Measurements from ENCODE around the gene LTBP1. TPM values are rescaled to one million over a fixed set of nuclear protein-coding genes. Genes with fewer than 3 reads are reported as not detected.

The LTBP1 gene
- total RNA-seq, 4 donors from 2014 or later: 5.1 to 12.9 (median 10.7) TPM

- H3K27ac ChIP-seq: no peak overlapping the region
- intact Hi-C loops (cut with DNase I): no loop called here
- no peak for TF ChIP-seq CTCF (IDR thresholded peaks at IDR 0.05)
- TF ChIP-seq POLR2A (IDR thresholded peaks at IDR 0.05): no peak
- WGBS, 2 donors: 92 to 94% methylated on average over 5 of the region's 5 CpGs
- H3K36me3 ChIP-seq: no peaks in the 10 kb centered on the region
- H3K27me3 ChIP-seq: no peaks in the 10 kb centered on the region
- H3K4me1 ChIP-seq: no peaks in the 10 kb centered on the region
- no peak for DNase-seq
- no peaks in the 10 kb centered on the region for H3K9me3 ChIP-seq
- no peak overlapping the region for H3K4me3 ChIP-seq (replicated peaks in 1 of 3)
Observed at GRCh38 chr2:32954206-32954605, 7.5 kb downstream of the LTBP1 start.

DNA sequence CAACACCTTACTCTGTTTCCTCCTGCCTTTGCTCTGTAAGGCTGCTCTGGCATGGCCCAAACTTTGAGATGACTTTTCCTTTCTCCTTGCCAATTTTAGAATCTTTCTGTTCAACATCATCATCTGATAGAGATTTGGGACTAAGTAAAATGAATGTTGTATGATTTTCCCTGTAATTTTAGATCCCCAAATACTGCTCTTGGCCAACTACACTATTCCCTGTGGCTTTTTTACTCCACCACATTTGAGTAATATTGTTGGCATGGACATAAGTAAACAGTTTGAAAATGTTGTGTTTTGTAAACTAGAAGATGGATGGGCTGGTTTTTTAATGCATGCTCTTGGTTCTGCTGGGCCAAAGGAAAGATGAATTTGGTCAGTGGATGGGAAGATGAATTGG lies 12.1 kb downstream of the LTBP1 start:
- TF ChIP-seq POLR2A (IDR thresholded peaks at IDR 0.05) (no peak), CTCF (IDR thresholded peaks at IDR 0.05) (no peak)
- intact Hi-C loops (cut with DNase I): no loop called here
- no peaks in the 10 kb centered on the region for H3K9me3 ChIP-seq
- H3K27ac ChIP-seq: no peak overlapping the region
- no peaks in the 10 kb centered on the region for H3K4me1 ChIP-seq
- H3K36me3 ChIP-seq: no peaks in the 10 kb centered on the region
- H3K4me3 ChIP-seq (replicated peaks in 1 of 3): no peak overlapping the region
- no peaks in the 10 kb centered on the region for H3K27me3 ChIP-seq
- no peak for DNase-seq

DNA sequence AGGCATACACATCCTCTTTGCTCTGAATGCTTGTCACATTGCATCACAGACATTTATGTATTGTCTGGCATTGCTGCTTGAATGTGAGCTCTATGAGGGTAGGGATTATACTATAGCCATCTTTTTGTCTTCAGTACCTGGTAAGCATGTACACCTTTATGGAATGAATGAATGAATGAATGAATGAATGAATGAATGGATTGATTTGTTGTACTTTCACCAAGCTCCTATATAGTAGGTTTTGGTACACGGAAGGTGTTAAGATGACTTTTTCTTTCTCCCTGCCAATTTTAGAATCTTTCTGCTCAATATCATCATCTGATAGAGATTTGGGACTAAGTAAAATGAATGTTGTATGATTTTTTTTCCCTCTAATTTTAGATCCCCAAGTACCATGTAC lies 13.5 kb downstream of the LTBP1 start:
- Histone ChIP-seq H3K9me3 (no peaks in the 10 kb centered on the region), H3K36me3 (no peaks in the 10 kb centered on the region), H3K27me3 (no peaks in the 10 kb centered on the region), H3K4me3 (replicated peaks in 1 of 3) (no peak overlapping the region), H3K4me1 (no peaks in the 10 kb centered on the region), H3K27ac (no peak overlapping the region)
- TF ChIP-seq POLR2A (IDR thresholded peaks at IDR 0.05) (no peak), CTCF (IDR thresholded peaks at IDR 0.05) (no peak)
- intact Hi-C loops (cut with DNase I): no loop called here
- WGBS, 2 donors: 95 to 96% methylated on average over 1 of the region's 1 CpG
- no peak for DNase-seq

- H3K36me3 ChIP-seq: no peaks in the 10 kb centered on the region
- H3K9me3 ChIP-seq: no peaks in the 10 kb centered on the region
- H3K27me3 ChIP-seq: no peaks in the 10 kb centered on the region
- no peaks in the 10 kb centered on the region for H3K4me1 ChIP-seq
- H3K27ac ChIP-seq: no peak overlapping the region
- no peak for DNase-seq
- TF ChIP-seq CTCF (IDR thresholded peaks at IDR 0.05) (no peak), POLR2A (IDR thresholded peaks at IDR 0.05) (no peak)
- intact Hi-C loops (cut with DNase I): no loop called here
- 93 to 94% methylated on average over 9 of the region's 9 CpGs for WGBS, 2 donors
- H3K4me3 ChIP-seq (replicated peaks in 1 of 3): no peak overlapping the region
Observed at GRCh38 chr2:32960647-32961403, 14.1 kb downstream of the LTBP1 start.

GRCh38 chr2:32962690-32963089 lies 15.9 kb downstream of the LTBP1 start:
- no peaks in the 10 kb centered on the region for H3K9me3 ChIP-seq
- DNase-seq: no peak
- no peaks in the 10 kb centered on the region for H3K27me3 ChIP-seq
- no peak overlapping the region for H3K4me3 ChIP-seq (replicated peaks in 1 of 3)
- TF ChIP-seq CTCF (IDR thresholded peaks at IDR 0.05) (no peak), POLR2A (IDR thresholded peaks at IDR 0.05) (no peak)
- H3K27ac ChIP-seq: no peak overlapping the region
- no peaks in the 10 kb centered on the region for H3K4me1 ChIP-seq
- 68 to 71% methylated on average over 3 of the region's 3 CpGs for WGBS, 2 donors
- no peaks in the 10 kb centered on the region for H3K36me3 ChIP-seq
- intact Hi-C loops (cut with DNase I): no loop called here
